GM10248 (cell line): ENCODE measurements around the gene ARHGAP22.

ENCODE experiments used
- CTCF ChIA-PET: fragments of 300-600 bp; sonication (Branson Sonifier 250); formaldehyde crosslinking; extraction: SDS; loops from one replicate; lab custom pipeline; 2021; ENCODE audit warnings: antibody characterized with exemption; lab: Yijun Ruan, JAX
- POLR2A ChIA-PET: fragments of 350-650 bp; sonication (Branson Sonifier 250); formaldehyde crosslinking; extraction: SDS; loops from one replicate; lab custom pipeline; 2020; ENCODE audit warnings: antibody characterized with exemption; lab: Yijun Ruan, JAX
- DNase-seq: peaks from one replicate; pipeline ENCODE4 v3.0.0; 2012; ENCODE audit errors: extremely low spot score
- TF ChIP-seq, protein P1 (sequence below): IDR thresholded peaks from 2 replicates; pipeline ENCODE4 v1.5.1; 2012; ENCODE audit warnings: mild to moderate bottlenecking, low read depth; ENCODE audit errors: extremely low read depth, missing control alignments, control extremely low read depth

ARHGAP22 gene

DNA sequence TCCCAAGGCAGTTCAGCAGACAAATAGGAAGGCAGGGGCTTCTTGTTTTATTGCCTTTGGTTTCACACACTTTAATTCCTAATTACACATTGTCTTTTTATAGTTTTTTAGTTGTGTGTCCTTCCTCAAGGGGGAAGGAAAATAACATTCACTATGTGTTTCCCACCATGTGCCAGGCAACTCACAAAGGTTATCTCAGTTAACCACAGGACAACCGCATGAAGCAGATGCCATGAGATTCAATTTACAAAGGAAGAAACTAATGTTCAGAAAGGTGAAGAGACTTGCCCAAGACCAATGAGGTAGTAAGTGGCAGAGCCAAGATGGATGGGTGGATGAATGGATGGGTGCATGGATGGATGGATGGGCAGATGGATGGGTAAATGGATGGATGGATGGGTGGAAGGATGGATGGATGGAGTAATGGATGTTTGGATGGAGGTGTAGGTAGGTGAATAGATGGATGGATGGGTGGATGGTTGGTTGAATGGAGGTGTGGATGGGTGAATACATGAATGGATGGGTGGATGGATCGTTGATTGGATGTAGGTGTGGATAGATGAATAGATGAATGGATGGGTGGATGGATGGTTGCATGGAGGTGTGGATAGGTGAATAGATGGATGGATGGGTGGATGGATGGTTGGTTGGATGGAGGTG lies 77.9 kb downstream of the ARHGAP22 start:
- ChIA-PET CTCF (no interaction called here), POLR2A (no interaction called here)
- no peak for DNase-seq
- TF ChIP-seq, protein P1, sequence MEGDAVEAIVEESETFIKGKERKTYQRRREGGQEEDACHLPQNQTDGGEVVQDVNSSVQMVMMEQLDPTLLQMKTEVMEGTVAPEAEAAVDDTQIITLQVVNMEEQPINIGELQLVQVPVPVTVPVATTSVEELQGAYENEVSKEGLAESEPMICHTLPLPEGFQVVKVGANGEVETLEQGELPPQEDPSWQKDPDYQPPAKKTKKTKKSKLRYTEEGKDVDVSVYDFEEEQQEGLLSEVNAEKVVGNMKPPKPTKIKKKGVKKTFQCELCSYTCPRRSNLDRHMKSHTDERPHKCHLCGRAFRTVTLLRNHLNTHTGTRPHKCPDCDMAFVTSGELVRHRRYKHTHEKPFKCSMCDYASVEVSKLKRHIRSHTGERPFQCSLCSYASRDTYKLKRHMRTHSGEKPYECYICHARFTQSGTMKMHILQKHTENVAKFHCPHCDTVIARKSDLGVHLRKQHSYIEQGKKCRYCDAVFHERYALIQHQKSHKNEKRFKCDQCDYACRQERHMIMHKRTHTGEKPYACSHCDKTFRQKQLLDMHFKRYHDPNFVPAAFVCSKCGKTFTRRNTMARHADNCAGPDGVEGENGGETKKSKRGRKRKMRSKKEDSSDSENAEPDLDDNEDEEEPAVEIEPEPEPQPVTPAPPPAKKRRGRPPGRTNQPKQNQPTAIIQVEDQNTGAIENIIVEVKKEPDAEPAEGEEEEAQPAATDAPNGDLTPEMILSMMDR, result no peak

DNA sequence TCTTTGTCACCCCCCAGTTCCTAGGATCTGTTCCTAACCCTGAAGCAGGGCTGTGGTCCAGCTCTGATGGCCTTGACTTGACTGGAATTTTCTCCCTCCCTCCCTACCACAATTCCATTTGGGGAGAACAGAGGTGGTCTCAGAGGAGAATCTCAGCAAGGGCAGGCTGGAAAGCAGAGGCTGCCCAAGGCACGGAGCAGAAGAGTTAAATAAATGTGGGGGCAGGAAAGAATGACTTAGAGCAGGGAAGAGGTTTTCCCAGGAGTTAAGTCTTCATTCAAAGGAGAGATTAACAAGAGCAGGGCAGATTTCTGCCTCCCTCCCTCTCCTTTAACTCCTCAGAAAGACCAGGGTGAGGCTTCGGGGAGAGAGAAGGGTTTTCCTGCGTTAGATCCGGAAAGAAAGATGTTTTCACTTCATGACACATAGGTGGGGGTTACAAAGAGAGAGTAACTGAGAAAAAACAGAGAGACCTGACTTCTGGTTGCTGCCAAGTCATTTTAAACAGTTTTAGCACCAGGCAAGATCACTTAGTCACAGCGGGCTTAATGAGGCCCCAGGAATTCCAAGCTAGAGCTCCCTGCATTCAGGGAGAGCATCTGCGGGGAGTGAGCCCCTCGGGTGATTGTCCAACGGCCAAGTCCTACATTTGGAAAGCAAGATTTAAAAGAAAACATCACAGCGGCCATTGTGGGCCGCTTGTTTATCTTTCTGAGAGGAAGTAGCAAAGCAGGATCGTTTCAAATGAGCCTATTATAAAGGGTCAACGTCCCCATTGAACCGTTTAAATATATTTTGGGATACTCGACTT lies 78.7 kb downstream of the ARHGAP22 start:
- no peak for DNase-seq
- ChIA-PET POLR2A (no interaction called here), CTCF (interaction anchor here (1.7 kb wide), 1 partner anchor 130 kb away, joined by 7 read pairs; no protein-coding TSS in a partner anchor)
- TF ChIP-seq, protein P1, result no peak

DNA sequence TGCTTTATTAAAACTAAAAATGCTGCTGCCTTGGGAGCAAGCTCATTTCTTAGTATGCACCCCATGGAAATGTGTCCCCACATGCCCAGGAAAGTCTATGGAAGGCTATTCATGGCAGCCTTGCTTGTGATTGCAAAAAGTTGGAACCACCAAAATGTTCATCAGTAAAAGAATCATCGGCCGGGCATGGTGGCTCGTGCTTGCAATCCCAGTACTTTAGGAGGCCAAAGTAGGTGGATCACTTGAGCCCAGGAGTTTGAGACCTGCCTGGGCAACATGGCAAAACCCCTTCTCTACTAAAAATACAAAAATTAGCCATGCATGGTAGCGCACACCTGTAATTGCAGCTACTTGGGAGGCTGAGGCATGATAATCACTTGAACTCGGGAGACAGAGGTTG lies 79.8 kb downstream of the ARHGAP22 start:
- ChIA-PET POLR2A (no interaction called here), CTCF (interaction anchor here (0.6 to 1.7 kb wide), 7 partner anchors 8 to 131 kb away, joined by 3 to 7 read pairs (median 3); no protein-coding TSS in a partner anchor)
- TF ChIP-seq, protein P1, result no peak
- DNase-seq, result no peak

DNA sequence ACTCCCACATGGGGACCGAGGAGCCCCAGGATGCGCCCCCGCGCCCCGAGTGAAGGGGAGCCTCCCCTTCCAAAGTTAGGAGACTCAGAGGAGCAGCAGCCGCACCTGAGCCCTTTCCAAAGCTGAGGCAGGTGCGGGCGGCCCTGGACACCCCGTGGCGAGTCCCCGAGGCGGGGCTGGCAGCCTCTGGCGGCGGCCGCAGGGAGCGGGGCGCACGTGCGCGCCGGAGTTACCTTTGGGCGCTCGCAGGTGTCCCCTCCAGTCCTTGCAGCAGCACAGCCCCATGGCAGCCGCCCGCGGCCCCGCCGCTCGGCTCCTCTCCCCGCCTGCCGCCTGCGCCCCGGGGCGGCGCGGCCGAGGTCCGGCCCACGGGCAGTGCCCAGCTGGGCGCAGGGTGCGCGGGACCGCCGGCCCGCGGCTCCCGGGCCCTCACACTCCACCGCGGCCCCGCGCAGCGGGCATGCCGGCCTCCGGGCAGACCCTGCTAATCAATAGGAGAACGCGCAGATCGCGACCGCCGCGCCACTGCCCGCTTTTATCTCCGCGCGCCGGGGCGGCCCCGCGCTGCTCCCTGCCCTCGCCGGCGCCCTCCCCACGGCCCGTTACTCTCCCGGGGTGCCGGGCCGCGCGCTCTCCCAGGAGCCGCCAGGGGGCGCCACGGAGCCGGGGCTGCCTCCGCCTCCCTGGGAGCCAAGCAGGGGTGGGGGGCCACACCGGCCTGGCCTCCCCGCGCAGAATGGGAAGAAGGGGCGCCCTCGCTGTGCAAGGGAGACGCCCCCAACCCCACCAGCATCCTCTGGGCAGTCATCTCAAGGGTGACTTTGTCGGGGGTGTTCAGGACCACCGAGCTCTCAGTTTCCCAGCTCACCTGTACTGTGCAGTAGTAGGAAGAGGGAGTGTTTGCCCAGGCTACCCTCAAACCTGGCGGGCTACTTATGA lies 80.8 kb downstream of the ARHGAP22 start:
- TF ChIP-seq, protein P1, result peak; percentile 37
- peak; percentile 51 for DNase-seq
- POLR2A ChIA-PET, result no interaction called here
- CTCF ChIA-PET, result interaction anchor here (0.6 to 1.7 kb wide), 7 partner anchors 10 to 132 kb away, joined by 3 to 7 read pairs (median 3); no protein-coding TSS in a partner anchor

DNA sequence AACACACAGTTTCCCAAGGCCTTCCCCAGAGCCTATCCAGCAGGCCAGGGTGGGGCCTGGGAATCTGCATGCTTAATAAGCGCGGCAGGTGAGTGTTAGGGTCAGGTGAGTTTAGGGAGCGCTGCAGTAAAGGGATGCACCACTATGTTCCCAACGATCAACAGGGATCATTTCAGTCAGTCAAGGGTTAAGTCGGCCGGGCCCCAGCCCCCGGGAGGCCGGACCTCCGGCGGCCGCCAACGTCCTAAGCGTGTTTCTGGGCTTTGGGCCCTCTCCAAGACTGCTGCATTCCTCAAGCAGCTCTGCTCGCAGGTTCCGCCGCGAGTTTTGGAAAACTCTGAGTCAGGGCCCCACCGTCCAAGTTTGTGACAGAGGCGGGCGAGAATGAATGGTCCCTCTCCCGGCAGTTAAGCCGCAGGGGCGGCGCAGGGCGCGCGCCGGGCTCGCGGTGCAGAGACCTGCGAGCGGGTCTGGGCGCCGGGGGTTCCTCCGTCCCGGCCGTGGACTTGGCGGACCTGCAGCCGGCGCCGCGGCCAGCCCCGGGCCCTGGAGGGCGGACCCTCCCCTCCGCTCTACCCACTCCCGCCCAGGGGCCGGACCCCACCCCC lies 81.6 kb downstream of the ARHGAP22 start:
- TF ChIP-seq, protein P1, result no peak
- POLR2A ChIA-PET, result no interaction called here
- DNase-seq, result no peak
- CTCF ChIA-PET, result interaction anchor here (1.0 to 1.5 kb wide), 3 partner anchors 11 to 135 kb away, joined by 3 read pairs; no protein-coding TSS in a partner anchor
